ENCODE data around the gene LATS2.

Gene LATS2

GRCh38 chr13:21018220-21018619, 43.2 kb downstream of the LATS2 start:
- no peak for DNase-seq (ENCODE audit: low read depth, low spot score)

DNA sequence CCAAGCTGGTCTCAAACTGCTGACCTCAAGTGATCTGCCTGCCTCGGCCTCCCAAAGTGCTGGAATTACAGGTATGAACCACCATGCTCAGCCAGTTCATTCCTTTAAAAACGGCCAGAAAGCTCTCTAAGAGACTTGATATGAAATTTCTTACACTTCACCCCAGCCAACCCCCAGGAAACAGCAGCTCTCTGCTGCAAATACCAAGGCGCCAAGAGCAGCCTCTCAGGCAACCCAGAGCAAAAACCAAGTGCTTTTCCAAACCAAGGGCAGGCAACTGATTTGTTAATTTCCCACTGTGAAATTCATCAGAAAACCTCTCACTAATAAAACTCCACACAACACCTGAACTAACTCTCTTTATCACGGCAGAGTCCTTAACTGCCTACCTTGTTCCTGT, 44.9 kb downstream of the LATS2 start:
- no peak for DNase-seq (ENCODE audit: low read depth, low spot score)

- no peak for DNase-seq (ENCODE audit: low read depth, low spot score)
These were observed 46.1 kb downstream of the LATS2 start for GRCh38 chr13:21015284-21015683.

DNA sequence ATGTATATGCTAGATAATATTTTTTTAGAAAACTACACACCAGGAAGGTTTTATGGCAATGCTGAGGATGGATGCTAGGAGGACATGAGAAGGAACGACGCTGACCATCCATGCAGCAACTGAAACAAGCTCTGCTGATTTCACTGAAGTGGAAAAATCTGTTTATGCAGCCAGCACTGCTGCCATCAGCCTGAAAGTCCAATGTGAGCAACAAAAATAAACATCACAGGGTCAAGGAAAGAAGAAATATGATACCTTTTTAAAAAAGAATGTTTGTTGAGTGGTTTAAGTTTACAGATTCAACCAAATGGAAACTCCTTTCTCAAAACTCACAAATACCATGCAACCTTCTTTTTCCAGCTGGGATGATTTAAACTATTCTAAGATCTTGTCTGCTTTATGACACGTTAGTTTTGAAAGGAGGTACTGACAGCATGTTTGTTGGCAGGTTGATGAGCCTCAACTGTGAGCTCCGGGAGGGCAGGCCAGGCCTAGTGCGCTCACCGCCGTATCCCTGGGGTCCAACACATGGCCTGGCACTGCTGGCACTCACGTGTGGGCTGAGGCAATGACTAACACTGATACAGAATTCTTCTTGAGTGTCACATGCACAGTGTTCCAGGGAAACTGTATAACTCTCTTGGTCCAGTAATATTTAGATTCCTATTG, 46.8 kb downstream of the LATS2 start:
- DNase-seq (ENCODE audit: low read depth, low spot score), result peak; percentile 58

GRCh38 chr13:21014139-21014501, 47.3 kb downstream of the LATS2 start:
- no peak for DNase-seq (ENCODE audit: low read depth, low spot score)

DNA sequence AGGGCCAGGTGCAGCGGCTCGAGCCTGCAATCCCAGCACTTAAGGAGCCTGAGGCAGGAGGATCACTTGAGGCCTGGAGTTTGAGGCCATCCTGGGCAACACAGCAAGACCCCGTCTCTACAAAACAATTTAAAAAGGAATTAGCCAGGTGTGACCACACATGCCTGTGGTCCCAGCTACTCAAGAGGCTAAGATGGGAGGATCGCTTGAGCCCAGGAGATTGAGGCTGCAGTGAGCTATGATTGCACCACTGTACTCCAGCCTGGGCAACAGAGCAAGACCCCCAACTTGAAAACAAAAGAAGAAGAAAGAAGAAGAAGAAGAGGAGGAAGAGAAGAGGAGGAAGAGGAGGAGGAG, 47.7 kb downstream of the LATS2 start:
- no peak for DNase-seq (ENCODE audit: low read depth, low spot score)

DNA sequence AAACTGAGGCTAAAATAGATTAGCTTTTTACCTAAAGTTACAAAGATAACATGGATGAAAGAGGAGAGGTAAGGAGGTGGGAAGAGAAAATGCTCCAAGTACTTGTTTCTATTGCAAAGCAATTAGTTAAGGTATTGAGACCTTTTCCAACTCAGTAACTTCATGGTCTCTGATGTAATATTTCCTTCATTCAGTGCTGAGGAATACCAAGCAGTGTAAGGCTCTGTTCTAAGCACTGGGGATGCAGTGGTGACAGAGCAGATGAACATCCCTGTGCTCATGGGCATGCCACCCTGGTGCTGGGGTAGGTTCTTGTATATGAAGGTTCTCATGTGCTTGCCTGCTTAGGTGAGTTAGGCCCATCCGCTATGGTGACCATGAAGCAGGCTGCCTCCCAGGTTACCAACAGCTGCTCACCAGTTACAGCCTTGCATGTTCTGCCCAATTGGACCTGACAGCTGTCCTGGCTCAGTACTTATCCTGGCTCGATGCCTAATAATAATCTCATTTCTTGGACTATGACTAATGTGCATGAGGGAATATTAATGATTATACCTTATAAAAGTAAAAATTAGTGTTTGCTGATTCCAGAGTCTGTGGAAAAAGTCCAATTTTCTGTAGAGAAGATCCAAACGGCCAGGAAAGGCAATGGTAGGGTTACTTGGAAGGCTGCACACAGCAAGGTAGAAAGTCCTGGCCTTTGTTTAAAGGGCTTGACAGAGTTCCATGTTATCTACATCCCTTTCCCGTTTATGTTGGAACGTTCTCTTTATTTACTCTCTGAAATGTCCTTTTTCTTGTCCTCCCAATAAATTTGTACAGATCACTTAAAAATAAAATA, 48.3 kb downstream of the LATS2 start:
- no peak for DNase-seq (ENCODE audit: low read depth, low spot score)

- DNase-seq (ENCODE audit: low read depth, low spot score), result no peak
These were observed 49.2 kb downstream of the LATS2 start for GRCh38 chr13:21012211-21012610.

GRCh38 chr13:21011378-21011777, 50.0 kb downstream of the LATS2 start:
- no peak for DNase-seq (ENCODE audit: low read depth, low spot score)

DNA sequence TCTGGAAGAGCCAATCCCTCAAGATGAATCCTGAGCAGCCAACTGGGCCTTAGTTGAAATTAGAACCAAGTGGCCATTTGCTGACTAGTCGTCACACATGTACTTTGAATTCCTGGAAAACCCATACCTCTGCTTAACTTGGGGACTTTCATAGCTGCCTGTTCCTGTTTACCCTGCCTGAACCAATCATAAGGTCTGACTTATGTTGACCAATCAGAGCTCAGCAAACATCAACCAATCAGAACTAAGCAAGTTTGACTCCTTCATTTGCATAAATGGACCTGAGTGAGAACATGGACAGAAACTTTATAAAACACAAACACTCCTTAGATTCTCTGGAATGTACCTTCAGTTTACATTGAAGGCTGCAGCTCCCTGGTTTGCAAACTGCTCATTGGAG, 50.8 kb downstream of the LATS2 start:
- DNase-seq (ENCODE audit: low read depth, low spot score), result no peak

- no peak for DNase-seq (ENCODE audit: low read depth, low spot score)
These were observed 52.4 kb downstream of the LATS2 start for GRCh38 chr13:21009036-21009435.

GRCh38 chr13:21008026-21008425, 53.4 kb downstream of the LATS2 start:
- DNase-seq (ENCODE audit: low read depth, low spot score), result no peak

GRCh38 chr13:21006141-21007005, 55.0 kb downstream of the LATS2 start:
- DNase-seq (ENCODE audit: low read depth, low spot score), result no peak

GRCh38 chr13:21005193-21005592, 56.2 kb downstream of the LATS2 start:
- no peak for DNase-seq (ENCODE audit: low read depth, low spot score)

DNA sequence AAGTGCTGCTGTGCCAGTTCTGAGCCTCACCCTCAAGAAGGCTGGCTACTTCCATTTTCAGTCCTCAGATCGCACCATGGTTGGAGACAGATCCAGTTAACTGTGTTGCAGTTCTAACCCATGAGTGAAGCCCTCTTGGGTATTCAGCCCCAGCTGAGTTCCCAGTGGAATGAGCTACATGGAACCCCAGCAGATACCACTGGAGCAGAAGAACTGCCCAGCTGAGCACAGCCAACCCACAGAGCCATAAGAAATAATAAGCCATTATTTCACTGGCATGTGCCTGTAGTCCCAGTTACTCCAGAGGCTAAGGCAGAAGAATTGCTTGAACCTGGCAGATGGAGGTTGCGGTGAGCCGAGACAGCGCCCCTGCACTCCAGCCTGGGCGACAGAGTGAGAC, 59.9 kb downstream of the LATS2 start:
- DNase-seq (ENCODE audit: low read depth, low spot score), result no peak

DNA sequence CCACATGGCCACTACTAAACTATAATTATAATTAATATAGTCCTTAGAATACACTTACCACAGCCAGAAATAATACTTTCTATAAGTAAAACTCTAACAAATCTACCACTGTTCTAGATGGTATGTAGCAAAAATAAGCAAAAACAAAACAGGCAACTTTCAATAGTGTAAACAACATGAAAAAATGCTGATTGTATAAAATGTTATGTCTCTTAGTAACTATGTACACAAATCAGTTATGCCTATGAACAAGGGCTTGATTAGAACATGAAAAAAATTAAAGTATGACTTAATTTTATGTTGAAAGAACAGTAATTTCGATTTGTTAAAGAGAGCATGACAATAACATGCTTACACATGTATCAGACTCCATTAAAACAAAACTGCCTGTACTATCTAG, 60.7 kb downstream of the LATS2 start:
- no peak for DNase-seq (ENCODE audit: low read depth, low spot score)

DNA sequence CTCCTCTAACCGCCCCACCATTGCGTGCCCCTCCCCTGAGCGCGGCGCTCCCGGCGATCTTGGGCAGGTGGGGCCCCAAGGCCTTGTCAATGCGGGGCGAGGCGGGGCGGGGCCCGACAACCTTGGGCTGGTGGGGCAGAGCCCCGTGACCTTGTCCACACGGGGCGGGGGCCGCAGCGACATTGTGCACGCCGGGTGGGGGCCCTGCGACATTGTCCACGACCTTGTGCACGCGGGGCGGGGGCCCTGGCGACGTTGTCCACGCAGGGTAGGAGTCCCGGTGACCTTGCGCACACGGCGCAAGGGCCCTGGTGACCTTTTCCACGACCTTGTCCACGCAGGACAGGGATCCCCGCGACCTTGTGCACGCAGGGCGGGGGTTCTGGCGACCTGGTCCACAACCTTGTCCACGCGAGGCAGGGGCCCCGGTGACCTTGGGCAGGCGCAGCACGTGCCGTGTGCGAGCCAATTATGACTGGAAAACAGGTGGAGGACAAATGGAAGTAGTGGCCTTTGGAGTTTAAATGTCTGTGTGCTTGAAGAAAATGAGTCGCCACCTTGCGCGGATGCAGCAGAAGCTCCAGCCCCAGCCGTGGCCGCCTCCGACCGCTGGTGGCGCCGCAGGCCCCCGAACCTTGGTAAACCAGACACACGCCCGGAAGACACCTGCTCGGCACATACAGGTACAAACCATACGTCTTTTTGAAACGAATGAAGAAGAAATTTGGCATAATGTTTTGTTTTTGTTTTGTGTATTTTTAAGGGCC, 62.6 kb downstream of the LATS2 start:
- no peak for DNase-seq (ENCODE audit: low read depth, low spot score)

- DNase-seq (ENCODE audit: low read depth, low spot score), result no peak
These were observed 63.9 kb downstream of the LATS2 start for GRCh38 chr13:20997301-20998161.

DNA sequence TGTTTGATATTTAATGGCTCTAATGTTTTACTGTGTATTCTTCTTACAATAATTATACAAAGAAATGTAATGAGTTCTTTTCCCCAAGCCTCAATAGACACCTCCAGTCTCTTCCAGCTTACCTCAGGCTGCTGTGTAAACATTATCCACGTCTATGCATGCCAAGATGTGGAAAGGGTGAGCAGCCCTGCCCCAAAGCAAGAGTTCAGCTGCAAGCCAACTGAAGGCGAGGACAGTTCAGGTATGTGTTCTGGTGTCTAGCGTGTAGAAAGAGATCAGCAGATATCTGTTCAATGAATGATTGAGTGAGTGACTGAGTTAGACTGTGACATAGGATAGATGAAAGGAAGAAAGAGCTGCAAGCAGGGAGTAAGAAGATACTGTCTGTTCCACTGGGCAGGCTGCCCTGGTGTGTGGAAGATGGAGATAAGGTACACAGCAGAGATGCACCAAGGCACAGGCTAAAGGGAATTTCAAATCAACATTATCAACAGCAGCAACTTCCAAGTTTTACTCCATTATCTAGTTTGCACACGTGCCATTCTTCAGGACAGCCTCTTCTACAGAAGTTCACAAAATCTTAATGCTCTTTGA, 66.0 kb downstream of the LATS2 start:
- no peak for DNase-seq (ENCODE audit: low read depth, low spot score)

- DNase-seq (ENCODE audit: low read depth, low spot score), result no peak
These were observed 67.0 kb downstream of the LATS2 start for GRCh38 chr13:20994441-20994821.
